ENCODE measurements around the gene NDUFS4.

DNA sequence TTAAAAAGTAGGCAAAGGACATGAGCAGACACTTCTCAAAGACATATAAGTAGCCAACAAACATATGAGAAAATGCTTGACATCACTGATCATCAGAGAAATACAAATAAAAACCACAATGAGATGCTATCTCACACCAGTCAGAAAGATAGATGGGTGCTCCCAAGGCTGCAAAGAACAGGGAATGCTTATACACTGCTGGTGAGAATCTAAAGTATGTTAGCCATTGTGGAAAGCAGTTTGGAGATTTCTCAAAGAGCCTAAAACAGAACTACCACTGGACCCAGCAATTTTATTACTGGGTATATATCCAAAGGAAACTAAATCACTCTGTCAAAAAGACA, 154.2 kb downstream of the NDUFS4 start:
- TF ChIP-seq, protein P1, sequence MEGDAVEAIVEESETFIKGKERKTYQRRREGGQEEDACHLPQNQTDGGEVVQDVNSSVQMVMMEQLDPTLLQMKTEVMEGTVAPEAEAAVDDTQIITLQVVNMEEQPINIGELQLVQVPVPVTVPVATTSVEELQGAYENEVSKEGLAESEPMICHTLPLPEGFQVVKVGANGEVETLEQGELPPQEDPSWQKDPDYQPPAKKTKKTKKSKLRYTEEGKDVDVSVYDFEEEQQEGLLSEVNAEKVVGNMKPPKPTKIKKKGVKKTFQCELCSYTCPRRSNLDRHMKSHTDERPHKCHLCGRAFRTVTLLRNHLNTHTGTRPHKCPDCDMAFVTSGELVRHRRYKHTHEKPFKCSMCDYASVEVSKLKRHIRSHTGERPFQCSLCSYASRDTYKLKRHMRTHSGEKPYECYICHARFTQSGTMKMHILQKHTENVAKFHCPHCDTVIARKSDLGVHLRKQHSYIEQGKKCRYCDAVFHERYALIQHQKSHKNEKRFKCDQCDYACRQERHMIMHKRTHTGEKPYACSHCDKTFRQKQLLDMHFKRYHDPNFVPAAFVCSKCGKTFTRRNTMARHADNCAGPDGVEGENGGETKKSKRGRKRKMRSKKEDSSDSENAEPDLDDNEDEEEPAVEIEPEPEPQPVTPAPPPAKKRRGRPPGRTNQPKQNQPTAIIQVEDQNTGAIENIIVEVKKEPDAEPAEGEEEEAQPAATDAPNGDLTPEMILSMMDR (IDR thresholded peaks at IDR 0.05), result no peak
- TF ChIP-seq EP300 (IDR thresholded peaks at IDR 0.05), result no peak
- TF ChIP-seq POLR2A (IDR thresholded peaks at IDR 0.05), result no peak

Measured in suprapubic skin (tissue), 3 donors.